Erythroblast (primary cell): Measurements from ENCODE around the gene TFF2.

Source experiments
- GATA1 ChIP-seq: IDR thresholded peaks from 2 replicates; pipeline ENCODE4 v1.6.1; 2011; ENCODE audit warnings: low read depth, mild to moderate bottlenecking, control low read depth, low read length, moderate library complexity
- POLR2A ChIP-seq: IDR thresholded peaks from 2 replicates; pipeline ENCODE4 v1.6.1; 2011; ENCODE audit warnings: mild to moderate bottlenecking, low read length

GRCh38 chr21:42374457-42374856, 23.7 kb upstream of the TFF2 start:
- TF ChIP-seq POLR2A (no peak), GATA1 (no peak)
